WTC11 (cell line): ENCODE measurements around the gene NOL9. TPM values are rescaled to one million over a fixed set of nuclear protein-coding genes. Genes with fewer than 3 reads are reported as not detected.
A peak's percentile ranks its signal among the peaks of the same experiment; 100 is the strongest.

ENCODE experiments used
- ATAC-seq: fragments of 200-7000 bp; cut with Tn5 transposase; 2 replicates; pipeline ENCODE4 v1.10.0; 2021; ENCODE audit warnings: mild to moderate bottlenecking, moderate library complexity
- CTCF ChIA-PET: fragments of 300-600 bp; sonication (Branson Sonifier 250); formaldehyde crosslinking; loops from one replicate; lab custom pipeline; 2021; ENCODE audit warnings: antibody characterized with exemption; lab: Charles Lee
- POLR2A ChIA-PET: fragments of 350-600 bp; sonication (Branson Sonifier 250); formaldehyde crosslinking; loops from one replicate; lab custom pipeline; 2021; ENCODE audit warnings: antibody characterized with exemption; lab: Charles Lee
- DNase-seq: peaks from one replicate; pipeline ENCODE4 v3.0.0; 2021; ENCODE audit warnings: low spot score
- H3K27ac Mint-ChIP-seq: 2 replicates; pipeline ENCODE4 v1.8.0; 2021; ENCODE audit warnings: mixed read lengths
- H3K27me3 Mint-ChIP-seq: 2 replicates; pipeline ENCODE4 v1.8.0; 2021; ENCODE audit warnings: low read depth, mild to moderate bottlenecking, moderate library complexity, mixed read lengths
- H3K36me3 Mint-ChIP-seq: 2 replicates; pipeline ENCODE4 v1.8.0; 2021; ENCODE audit warnings: mixed read lengths
- H3K4me1 Mint-ChIP-seq: 2 replicates; pipeline ENCODE4 v1.8.0; 2022; ENCODE audit warnings: mixed read lengths
- H3K4me3 Mint-ChIP-seq: 2 replicates; pipeline ENCODE4 v1.8.0; 2021; ENCODE audit warnings: mild to moderate bottlenecking, moderate library complexity, mixed read lengths
- H3K9me3 Mint-ChIP-seq: 2 replicates; pipeline ENCODE4 v1.8.0; 2021; ENCODE audit warnings: mixed read lengths
- FOXP1 ChIP-seq: sonication (generic); formaldehyde crosslinking; IDR thresholded peaks from 2 replicates; pipeline ENCODE4 v1.8.0; 2022; ENCODE audit warnings: missing genetic modification reagents, mild to moderate bottlenecking, moderate library complexity, borderline replicate concordance
- GRHL2 ChIP-seq: fragments of 250-450 bp; sonication (Bioruptor Pico); IDR thresholded peaks from 2 replicates; pipeline ENCODE4 v1.8.0; 2022; ENCODE audit warnings: mild to moderate bottlenecking, moderate library complexity; ENCODE audit not compliant: insufficient replicate concordance, severe bottlenecking
- HMGA2 ChIP-seq: fragments of 250-450 bp; sonication (Bioruptor Pico); IDR thresholded peaks from 2 replicates; pipeline ENCODE4 v1.4.0; 2021; ENCODE audit warnings: mild to moderate bottlenecking, moderate library complexity
- MXD4 ChIP-seq: fragments of 250-450 bp; sonication (Bioruptor Pico); IDR thresholded peaks from 2 replicates; pipeline ENCODE4 v1.8.0; 2021; ENCODE audit warnings: mild to moderate bottlenecking, moderate library complexity, borderline replicate concordance
- NFATC4 ChIP-seq: fragments of 250-450 bp; sonication (Bioruptor Pico); IDR thresholded peaks from 2 replicates; pipeline ENCODE4 v1.9.0; 2021; ENCODE audit warnings: mild to moderate bottlenecking
- NFYB ChIP-seq: sonication (generic); formaldehyde crosslinking; conservative IDR thresholded peaks from 2 replicates; pipeline ENCODE4 v1.8.0; 2022; ENCODE audit warnings: low read depth, missing genetic modification reagents
- NR1H2 ChIP-seq: sonication (generic); formaldehyde crosslinking; IDR thresholded peaks from 2 replicates; pipeline ENCODE4 v1.9.0; 2021; ENCODE audit warnings: mild to moderate bottlenecking, moderate library complexity, missing genetic modification reagents
- NR2C2 ChIP-seq: sonication (generic); formaldehyde crosslinking; IDR thresholded peaks from 2 replicates; pipeline ENCODE4 v1.8.0; 2022; ENCODE audit warnings: mild to moderate bottlenecking, missing genetic modification reagents
- RELA ChIP-seq: sonication (generic); formaldehyde crosslinking; IDR thresholded peaks from 2 replicates; pipeline ENCODE4 v1.8.1; 2022; ENCODE audit warnings: missing genetic modification reagents, mild to moderate bottlenecking, borderline replicate concordance
- SP1 ChIP-seq: sonication (generic); formaldehyde crosslinking; conservative IDR thresholded peaks from 2 replicates; pipeline ENCODE4 v1.8.1; 2022; ENCODE audit warnings: missing genetic modification reagents
- TEAD4 ChIP-seq: sonication (generic); formaldehyde crosslinking; IDR thresholded peaks from 2 replicates; pipeline ENCODE4 v1.8.0; 2022; ENCODE audit warnings: mild to moderate bottlenecking, missing genetic modification reagents
- ZNF219 ChIP-seq: sonication (generic); formaldehyde crosslinking; IDR thresholded peaks from 2 replicates; pipeline ENCODE4 v1.8.0; 2023; ENCODE audit warnings: missing genetic modification reagents, mild to moderate bottlenecking, borderline replicate concordance
- ZNF423 ChIP-seq: fragments of 250-450 bp; sonication (Bioruptor Pico); IDR thresholded peaks from 2 replicates; pipeline ENCODE4 v2.1.2; 2022; ENCODE audit warnings: mild to moderate bottlenecking, moderate library complexity
- total RNA-seq: library from RNA; stranded (reverse); gene quantifications from 3 replicates; pipeline ENCODE4 v1.2.3, GENCODE V29; 2021
- TF ChIP-seq, protein P1 (sequence below): sonication (generic); formaldehyde crosslinking; IDR thresholded peaks from 2 replicates; pipeline ENCODE4 v1.8.1; 2022; ENCODE audit warnings: mild to moderate bottlenecking, moderate library complexity, missing genetic modification reagents
- TF ChIP-seq, protein P2 (sequence below): sonication (generic); formaldehyde crosslinking; IDR thresholded peaks from 2 replicates; pipeline ENCODE4 v1.8.1; 2023; ENCODE audit warnings: mild to moderate bottlenecking, missing genetic modification reagents, moderate library complexity
- TF ChIP-seq, protein P3 (sequence below): sonication (generic); formaldehyde crosslinking; IDR thresholded peaks from 2 replicates; pipeline ENCODE4 v1.8.1; 2023; ENCODE audit warnings: mild to moderate bottlenecking, missing genetic modification reagents, moderate library complexity
- TF ChIP-seq, protein P4 (sequence below): sonication (generic); formaldehyde crosslinking; IDR thresholded peaks from 2 replicates; pipeline ENCODE4 v1.8.1; 2023; ENCODE audit warnings: mild to moderate bottlenecking, moderate library complexity, missing genetic modification reagents
- TF ChIP-seq, protein P5 (sequence below): sonication (generic); formaldehyde crosslinking; IDR thresholded peaks from 2 replicates; pipeline ENCODE4 v1.8.1; 2023; ENCODE audit warnings: mild to moderate bottlenecking, missing genetic modification reagents
- TF ChIP-seq, protein P6 (sequence below): sonication (generic); formaldehyde crosslinking; IDR thresholded peaks from 2 replicates; pipeline ENCODE4 v1.8.1; 2022; ENCODE audit warnings: mild to moderate bottlenecking, missing genetic modification reagents, moderate library complexity, borderline replicate concordance
- TF ChIP-seq, protein P7 (sequence below): sonication (generic); formaldehyde crosslinking; IDR thresholded peaks from 2 replicates; pipeline ENCODE4 v1.8.0; 2023; ENCODE audit warnings: mild to moderate bottlenecking, missing genetic modification reagents
- TF ChIP-seq, protein P8 (sequence below): sonication (generic); formaldehyde crosslinking; IDR thresholded peaks from 2 replicates; pipeline ENCODE4 v1.8.0; 2022; ENCODE audit warnings: mild to moderate bottlenecking, missing genetic modification reagents
- TF ChIP-seq, protein P9 (sequence below): fragments of 250-450 bp; sonication (Bioruptor Pico); IDR thresholded peaks from 2 replicates; pipeline ENCODE4 v1.8.0; 2021; ENCODE audit warnings: mild to moderate bottlenecking

Gene NOL9
- total RNA-seq, 1 experiment from 2014 or later = 37.4 TPM

DNA sequence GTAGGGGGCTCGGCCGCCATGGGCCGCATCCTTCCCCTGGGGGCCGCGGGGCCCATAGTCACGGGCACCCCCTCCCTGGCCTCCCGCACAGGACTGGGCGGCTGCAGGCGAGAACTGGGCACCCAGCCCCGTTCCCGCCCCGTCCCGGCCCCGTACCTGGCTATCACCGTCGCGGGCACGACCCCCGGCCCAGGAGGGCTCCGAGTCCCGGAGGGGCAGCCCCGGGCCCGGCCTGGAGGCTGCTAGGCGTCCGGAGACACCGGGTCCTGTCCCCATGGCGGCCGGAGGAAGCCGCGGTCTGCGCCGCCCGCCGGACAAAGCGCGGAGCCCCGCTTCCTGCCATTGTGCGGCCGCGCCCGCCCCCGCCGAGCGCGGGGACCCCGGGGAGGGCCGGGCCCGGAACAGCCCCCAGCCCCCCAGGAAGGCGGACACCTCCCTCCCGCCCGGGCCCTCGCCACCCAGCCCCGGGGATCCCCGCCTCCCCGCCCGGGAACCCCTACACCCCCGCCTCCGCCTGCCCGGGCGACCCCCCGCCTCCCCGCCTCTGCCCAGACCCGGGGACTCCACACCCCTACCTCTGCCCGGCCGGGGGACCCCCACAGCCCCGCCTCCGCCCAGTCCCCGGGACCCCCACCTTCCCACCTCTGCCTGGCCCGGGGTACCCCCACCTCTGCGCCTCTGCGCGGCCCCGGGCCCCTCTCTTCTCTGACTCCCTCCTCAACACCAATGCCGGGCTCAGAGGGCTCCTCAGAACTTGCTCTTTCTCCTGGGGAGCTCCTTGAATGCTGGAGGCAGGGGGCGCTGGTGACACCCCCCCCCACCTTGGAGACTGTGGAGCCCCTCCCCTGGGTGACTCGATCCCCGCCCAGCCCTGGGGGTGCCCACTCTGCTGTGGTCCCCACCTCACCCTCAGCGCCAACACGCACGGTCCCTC lies 68.9 kb downstream of the NOL9 start:
- Mint-ChIP-seq H3K4me3 (peak overlapping the region; percentile 71), H3K27ac (no peak overlapping the region), H3K36me3 (no peaks in the 10 kb centered on the region), H3K27me3 (peaks cover 7% of the 10 kb centered on the region; the same call in 1 of the 2 replicates), H3K4me1 (peaks cover 22% of the 10 kb centered on the region), H3K9me3 (no peaks in the 10 kb centered on the region)
- ATAC-seq = no peak
- TF ChIP-seq, protein P1, sequence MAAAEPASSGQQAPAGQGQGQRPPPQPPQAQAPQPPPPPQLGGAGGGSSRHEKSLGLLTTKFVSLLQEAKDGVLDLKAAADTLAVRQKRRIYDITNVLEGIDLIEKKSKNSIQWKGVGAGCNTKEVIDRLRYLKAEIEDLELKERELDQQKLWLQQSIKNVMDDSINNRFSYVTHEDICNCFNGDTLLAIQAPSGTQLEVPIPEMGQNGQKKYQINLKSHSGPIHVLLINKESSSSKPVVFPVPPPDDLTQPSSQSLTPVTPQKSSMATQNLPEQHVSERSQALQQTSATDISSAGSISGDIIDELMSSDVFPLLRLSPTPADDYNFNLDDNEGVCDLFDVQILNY (CRISPR knock-in tag) = 0 out of 2 replicates have a peak, but pooled peaks have one; percentile 6
- TF ChIP-seq ZNF423 (no peak), SP1 (CRISPR knock-in tag) (peak; percentile 12; the same call in 1 of the 2 replicates), TEAD4 (no peak), RELA (no peak), NFYB (no peak), FOXP1 (CRISPR knock-in tag) (no peak), NR1H2 (CRISPR knock-in tag) (no peak), ZNF219 (no peak), NFATC4 (CRISPR knock-in tag) (no peak), GRHL2 (no peak), NR2C2 (CRISPR knock-in tag) (no peak), HMGA2 (CRISPR knock-in tag) (no peak), MXD4 (CRISPR knock-in tag) (no peak)
- TF ChIP-seq, protein P2, sequence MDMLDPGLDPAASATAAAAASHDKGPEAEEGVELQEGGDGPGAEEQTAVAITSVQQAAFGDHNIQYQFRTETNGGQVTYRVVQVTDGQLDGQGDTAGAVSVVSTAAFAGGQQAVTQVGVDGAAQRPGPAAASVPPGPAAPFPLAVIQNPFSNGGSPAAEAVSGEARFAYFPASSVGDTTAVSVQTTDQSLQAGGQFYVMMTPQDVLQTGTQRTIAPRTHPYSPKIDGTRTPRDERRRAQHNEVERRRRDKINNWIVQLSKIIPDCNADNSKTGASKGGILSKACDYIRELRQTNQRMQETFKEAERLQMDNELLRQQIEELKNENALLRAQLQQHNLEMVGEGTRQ (CRISPR knock-in tag) = no peak
- TF ChIP-seq, protein P3, sequence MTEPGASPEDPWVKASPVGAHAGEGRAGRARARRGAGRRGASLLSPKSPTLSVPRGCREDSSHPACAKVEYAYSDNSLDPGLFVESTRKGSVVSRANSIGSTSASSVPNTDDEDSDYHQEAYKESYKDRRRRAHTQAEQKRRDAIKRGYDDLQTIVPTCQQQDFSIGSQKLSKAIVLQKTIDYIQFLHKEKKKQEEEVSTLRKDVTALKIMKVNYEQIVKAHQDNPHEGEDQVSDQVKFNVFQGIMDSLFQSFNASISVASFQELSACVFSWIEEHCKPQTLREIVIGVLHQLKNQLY (CRISPR knock-in tag) = no peak
- TF ChIP-seq, protein P4, sequence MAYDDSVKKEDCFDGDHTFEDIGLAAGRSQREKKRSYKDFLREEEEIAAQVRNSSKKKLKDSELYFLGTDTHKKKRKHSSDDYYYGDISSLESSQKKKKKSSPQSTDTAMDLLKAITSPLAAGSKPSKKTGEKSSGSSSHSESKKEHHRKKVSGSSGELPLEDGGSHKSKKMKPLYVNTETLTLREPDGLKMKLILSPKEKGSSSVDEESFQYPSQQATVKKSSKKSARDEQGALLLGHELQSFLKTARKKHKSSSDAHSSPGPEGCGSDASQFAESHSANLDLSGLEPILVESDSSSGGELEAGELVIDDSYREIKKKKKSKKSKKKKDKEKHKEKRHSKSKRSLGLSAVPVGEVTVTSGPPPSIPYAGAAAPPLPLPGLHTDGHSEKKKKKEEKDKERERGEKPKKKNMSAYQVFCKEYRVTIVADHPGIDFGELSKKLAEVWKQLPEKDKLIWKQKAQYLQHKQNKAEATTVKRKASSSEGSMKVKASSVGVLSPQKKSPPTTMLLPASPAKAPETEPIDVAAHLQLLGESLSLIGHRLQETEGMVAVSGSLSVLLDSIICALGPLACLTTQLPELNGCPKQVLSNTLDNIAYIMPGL (CRISPR knock-in tag) = peak; percentile 58; the same call in 1 of the 2 replicates
- TF ChIP-seq, protein P5, sequence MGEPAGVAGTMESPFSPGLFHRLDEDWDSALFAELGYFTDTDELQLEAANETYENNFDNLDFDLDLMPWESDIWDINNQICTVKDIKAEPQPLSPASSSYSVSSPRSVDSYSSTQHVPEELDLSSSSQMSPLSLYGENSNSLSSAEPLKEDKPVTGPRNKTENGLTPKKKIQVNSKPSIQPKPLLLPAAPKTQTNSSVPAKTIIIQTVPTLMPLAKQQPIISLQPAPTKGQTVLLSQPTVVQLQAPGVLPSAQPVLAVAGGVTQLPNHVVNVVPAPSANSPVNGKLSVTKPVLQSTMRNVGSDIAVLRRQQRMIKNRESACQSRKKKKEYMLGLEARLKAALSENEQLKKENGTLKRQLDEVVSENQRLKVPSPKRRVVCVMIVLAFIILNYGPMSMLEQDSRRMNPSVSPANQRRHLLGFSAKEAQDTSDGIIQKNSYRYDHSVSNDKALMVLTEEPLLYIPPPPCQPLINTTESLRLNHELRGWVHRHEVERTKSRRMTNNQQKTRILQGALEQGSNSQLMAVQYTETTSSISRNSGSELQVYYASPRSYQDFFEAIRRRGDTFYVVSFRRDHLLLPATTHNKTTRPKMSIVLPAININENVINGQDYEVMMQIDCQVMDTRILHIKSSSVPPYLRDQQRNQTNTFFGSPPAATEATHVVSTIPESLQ (CRISPR knock-in tag) = no peak
- TF ChIP-seq, protein P6, sequence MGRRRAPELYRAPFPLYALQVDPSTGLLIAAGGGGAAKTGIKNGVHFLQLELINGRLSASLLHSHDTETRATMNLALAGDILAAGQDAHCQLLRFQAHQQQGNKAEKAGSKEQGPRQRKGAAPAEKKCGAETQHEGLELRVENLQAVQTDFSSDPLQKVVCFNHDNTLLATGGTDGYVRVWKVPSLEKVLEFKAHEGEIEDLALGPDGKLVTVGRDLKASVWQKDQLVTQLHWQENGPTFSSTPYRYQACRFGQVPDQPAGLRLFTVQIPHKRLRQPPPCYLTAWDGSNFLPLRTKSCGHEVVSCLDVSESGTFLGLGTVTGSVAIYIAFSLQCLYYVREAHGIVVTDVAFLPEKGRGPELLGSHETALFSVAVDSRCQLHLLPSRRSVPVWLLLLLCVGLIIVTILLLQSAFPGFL (CRISPR knock-in tag) = no peak
- TF ChIP-seq, protein P7, sequence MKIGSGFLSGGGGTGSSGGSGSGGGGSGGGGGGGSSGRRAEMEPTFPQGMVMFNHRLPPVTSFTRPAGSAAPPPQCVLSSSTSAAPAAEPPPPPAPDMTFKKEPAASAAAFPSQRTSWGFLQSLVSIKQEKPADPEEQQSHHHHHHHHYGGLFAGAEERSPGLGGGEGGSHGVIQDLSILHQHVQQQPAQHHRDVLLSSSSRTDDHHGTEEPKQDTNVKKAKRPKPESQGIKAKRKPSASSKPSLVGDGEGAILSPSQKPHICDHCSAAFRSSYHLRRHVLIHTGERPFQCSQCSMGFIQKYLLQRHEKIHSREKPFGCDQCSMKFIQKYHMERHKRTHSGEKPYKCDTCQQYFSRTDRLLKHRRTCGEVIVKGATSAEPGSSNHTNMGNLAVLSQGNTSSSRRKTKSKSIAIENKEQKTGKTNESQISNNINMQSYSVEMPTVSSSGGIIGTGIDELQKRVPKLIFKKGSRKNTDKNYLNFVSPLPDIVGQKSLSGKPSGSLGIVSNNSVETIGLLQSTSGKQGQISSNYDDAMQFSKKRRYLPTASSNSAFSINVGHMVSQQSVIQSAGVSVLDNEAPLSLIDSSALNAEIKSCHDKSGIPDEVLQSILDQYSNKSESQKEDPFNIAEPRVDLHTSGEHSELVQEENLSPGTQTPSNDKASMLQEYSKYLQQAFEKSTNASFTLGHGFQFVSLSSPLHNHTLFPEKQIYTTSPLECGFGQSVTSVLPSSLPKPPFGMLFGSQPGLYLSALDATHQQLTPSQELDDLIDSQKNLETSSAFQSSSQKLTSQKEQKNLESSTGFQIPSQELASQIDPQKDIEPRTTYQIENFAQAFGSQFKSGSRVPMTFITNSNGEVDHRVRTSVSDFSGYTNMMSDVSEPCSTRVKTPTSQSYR (CRISPR knock-in tag) = no peak
- TF ChIP-seq, protein P8, sequence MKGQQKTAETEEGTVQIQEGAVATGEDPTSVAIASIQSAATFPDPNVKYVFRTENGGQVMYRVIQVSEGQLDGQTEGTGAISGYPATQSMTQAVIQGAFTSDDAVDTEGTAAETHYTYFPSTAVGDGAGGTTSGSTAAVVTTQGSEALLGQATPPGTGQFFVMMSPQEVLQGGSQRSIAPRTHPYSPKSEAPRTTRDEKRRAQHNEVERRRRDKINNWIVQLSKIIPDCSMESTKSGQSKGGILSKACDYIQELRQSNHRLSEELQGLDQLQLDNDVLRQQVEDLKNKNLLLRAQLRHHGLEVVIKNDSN = no peak
- TF ChIP-seq, protein P9, sequence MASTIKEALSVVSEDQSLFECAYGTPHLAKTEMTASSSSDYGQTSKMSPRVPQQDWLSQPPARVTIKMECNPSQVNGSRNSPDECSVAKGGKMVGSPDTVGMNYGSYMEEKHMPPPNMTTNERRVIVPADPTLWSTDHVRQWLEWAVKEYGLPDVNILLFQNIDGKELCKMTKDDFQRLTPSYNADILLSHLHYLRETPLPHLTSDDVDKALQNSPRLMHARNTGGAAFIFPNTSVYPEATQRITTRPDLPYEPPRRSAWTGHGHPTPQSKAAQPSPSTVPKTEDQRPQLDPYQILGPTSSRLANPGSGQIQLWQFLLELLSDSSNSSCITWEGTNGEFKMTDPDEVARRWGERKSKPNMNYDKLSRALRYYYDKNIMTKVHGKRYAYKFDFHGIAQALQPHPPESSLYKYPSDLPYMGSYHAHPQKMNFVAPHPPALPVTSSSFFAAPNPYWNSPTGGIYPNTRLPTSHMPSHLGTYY = no peak
- DNase-seq = no peak
- ChIA-PET POLR2A (interaction anchor here (0.8 to 1.7 kb wide), 2 partner anchors 13 to 14 kb away, joined by 3 to 10 read pairs; no protein-coding TSS in a partner anchor), CTCF (interaction anchor here (0.6 to 10.3 kb wide), 45 partner anchors 9 to 733 kb away, joined by 3 to 179 read pairs (median 6); partner anchors contain the start of genes HES2, KLHL21, TAS1R1 and THAP3)
